ENCODE results near the gene HCN1. TPM values are rescaled to one million over a fixed set of nuclear protein-coding genes. Genes with fewer than 3 reads are reported as not detected.

HCN1 gene
- total RNA-seq, 1 donor from 2014 or later, result 0.14 TPM

- no peaks in the 10 kb centered on the region for H3K36me3 ChIP-seq
- no peaks in the 10 kb centered on the region for H3K9me3 ChIP-seq (replicated peaks)
- H3K27me3 ChIP-seq (ENCODE audit: low read depth), result no peaks in the 10 kb centered on the region
- intact Hi-C loops (cut with micrococcal nuclease), result no loop called here
- H3K4me3 ChIP-seq, result no peak overlapping the region
- peak overlapping the region; percentile 43 for H3K27ac ChIP-seq (replicated peaks)
- peaks cover 14% of the 10 kb centered on the region for H3K4me1 ChIP-seq
- no peak for DNase-seq
- no peak for TF ChIP-seq CTCF (IDR thresholded peaks at IDR 0.05; ENCODE audit: borderline replicate concordance)
Observed at GRCh38 chr5:45533663-45534062, 162.5 kb downstream of the HCN1 start.

GRCh38 chr5:45532826-45533624 lies 163.2 kb downstream of the HCN1 start:
- no peak for DNase-seq
- H3K36me3 ChIP-seq, result no peaks in the 10 kb centered on the region
- no peak overlapping the region for H3K4me3 ChIP-seq
- no peaks in the 10 kb centered on the region for H3K9me3 ChIP-seq (replicated peaks)
- intact Hi-C loops (cut with micrococcal nuclease), result no loop called here
- peak overlapping the region; percentile 43 for H3K27ac ChIP-seq (replicated peaks)
- no peaks in the 10 kb centered on the region for H3K27me3 ChIP-seq (ENCODE audit: low read depth)
- TF ChIP-seq CTCF (IDR thresholded peaks at IDR 0.05; ENCODE audit: borderline replicate concordance), result no peak
- peaks cover 14% of the 10 kb centered on the region for H3K4me1 ChIP-seq

- intact Hi-C loops (cut with micrococcal nuclease), result no loop called here
- no peak overlapping the region for H3K27ac ChIP-seq (replicated peaks)
- TF ChIP-seq CTCF (IDR thresholded peaks at IDR 0.05; ENCODE audit: borderline replicate concordance), result peak; percentile 61
- H3K4me3 ChIP-seq, result no peak overlapping the region
- no peaks in the 10 kb centered on the region for H3K27me3 ChIP-seq (ENCODE audit: low read depth)
- H3K9me3 ChIP-seq (replicated peaks), result no peaks in the 10 kb centered on the region
- DNase-seq, result no peak
- no peaks in the 10 kb centered on the region for H3K4me1 ChIP-seq
- H3K36me3 ChIP-seq, result no peaks in the 10 kb centered on the region
Observed at GRCh38 chr5:45521067-45521466, 175.1 kb downstream of the HCN1 start.

- Histone ChIP-seq H3K4me1 (no peaks in the 10 kb centered on the region), H3K36me3 (no peaks in the 10 kb centered on the region), H3K27ac (replicated peaks) (no peak overlapping the region), H3K27me3 (ENCODE audit: low read depth) (no peaks in the 10 kb centered on the region), H3K9me3 (replicated peaks) (no peaks in the 10 kb centered on the region), H3K4me3 (no peak overlapping the region)
- no peak for DNase-seq
- intact Hi-C loops (cut with micrococcal nuclease), result no loop called here
- TF ChIP-seq CTCF (IDR thresholded peaks at IDR 0.05; ENCODE audit: borderline replicate concordance), result no peak
Observed at GRCh38 chr5:45512521-45512920, 183.7 kb downstream of the HCN1 start.

GRCh38 chr5:45509371-45509770 lies 186.8 kb downstream of the HCN1 start:
- H3K4me3 ChIP-seq, result no peak overlapping the region
- intact Hi-C loops (cut with micrococcal nuclease), result no loop called here
- no peak overlapping the region for H3K27ac ChIP-seq (replicated peaks)
- no peak for TF ChIP-seq CTCF (IDR thresholded peaks at IDR 0.05; ENCODE audit: borderline replicate concordance)
- H3K36me3 ChIP-seq, result no peaks in the 10 kb centered on the region
- H3K27me3 ChIP-seq (ENCODE audit: low read depth), result no peaks in the 10 kb centered on the region
- no peaks in the 10 kb centered on the region for H3K9me3 ChIP-seq (replicated peaks)
- DNase-seq, result no peak
- H3K4me1 ChIP-seq, result no peaks in the 10 kb centered on the region

All from left ventricle myocardium inferior (tissue), 1 donor.